Neural cell (in vitro differentiated cells): ENCODE data around the gene BHLHA9.

ENCODE experiments used
- EZH2 ChIP-seq: fragments of 200-600, 300-800 bp; shearing (Covaris generic), sonication (generic); IDR thresholded peaks from 2 replicates; pipeline ENCODE4 v1.6.1; 2014; ENCODE audit warnings: antibody characterized with exemption, low read length, borderline replicate concordance, mild to moderate bottlenecking; ENCODE audit not compliant: insufficient read depth, poor library complexity, severe bottlenecking
- MXI1 ChIP-seq: fragments of 450-650 bp; conservative IDR thresholded peaks from 2 replicates; pipeline ENCODE4 v1.6.1; 2014; ENCODE audit warnings: antibody characterized with exemption, mild to moderate bottlenecking; ENCODE audit not compliant: poor library complexity, severe bottlenecking
- POLR2AphosphoS5 ChIP-seq: IDR thresholded peaks from 2 replicates; pipeline ENCODE4 v1.6.1; 2012
- RAD21 ChIP-seq: fragments of 450-650 bp; conservative IDR thresholded peaks from 2 replicates; pipeline ENCODE4 v1.6.1; 2014; ENCODE audit warnings: antibody characterized with exemption, mild to moderate bottlenecking, moderate library complexity
- SMC3 ChIP-seq: fragments of 450-650 bp; conservative IDR thresholded peaks from 2 replicates; pipeline ENCODE4 v1.6.1; 2014; ENCODE audit warnings: antibody characterized with exemption, mild to moderate bottlenecking, moderate library complexity; ENCODE audit not compliant: poor library complexity
- TF ChIP-seq, protein P1 (sequence below): fragments of 450-650 bp; IDR thresholded peaks from 2 replicates; pipeline ENCODE4 v1.5.1; 2014; ENCODE audit warnings: antibody characterized with exemption, mild to moderate bottlenecking, moderate library complexity; ENCODE audit not compliant: poor library complexity, severe bottlenecking
- TF ChIP-seq, protein P2 (sequence below): IDR thresholded peaks from 2 replicates; pipeline ENCODE4 v1.6.1; 2012; ENCODE audit warnings: borderline replicate concordance

DNA sequence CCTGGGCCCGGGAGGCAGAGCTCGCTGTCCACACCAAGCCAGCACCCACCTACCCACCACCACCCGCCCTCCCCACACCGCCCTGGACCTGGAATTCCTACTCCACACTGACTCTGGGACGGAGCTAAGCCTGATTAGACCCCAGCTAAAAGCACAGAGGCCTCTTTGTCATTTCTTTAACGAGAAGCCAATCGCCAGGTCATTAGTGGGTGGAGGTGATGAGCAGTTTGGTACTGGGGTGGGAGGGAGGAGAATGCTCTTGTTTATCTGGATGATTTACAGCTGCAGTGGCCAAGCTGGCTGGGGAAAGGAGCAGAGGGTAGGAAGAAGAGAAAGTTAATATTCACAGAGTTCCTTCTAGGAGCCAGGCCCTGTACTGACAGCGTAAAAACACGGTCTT lies 6.0 kb upstream of the BHLHA9 start:
- TF ChIP-seq, protein P1, sequence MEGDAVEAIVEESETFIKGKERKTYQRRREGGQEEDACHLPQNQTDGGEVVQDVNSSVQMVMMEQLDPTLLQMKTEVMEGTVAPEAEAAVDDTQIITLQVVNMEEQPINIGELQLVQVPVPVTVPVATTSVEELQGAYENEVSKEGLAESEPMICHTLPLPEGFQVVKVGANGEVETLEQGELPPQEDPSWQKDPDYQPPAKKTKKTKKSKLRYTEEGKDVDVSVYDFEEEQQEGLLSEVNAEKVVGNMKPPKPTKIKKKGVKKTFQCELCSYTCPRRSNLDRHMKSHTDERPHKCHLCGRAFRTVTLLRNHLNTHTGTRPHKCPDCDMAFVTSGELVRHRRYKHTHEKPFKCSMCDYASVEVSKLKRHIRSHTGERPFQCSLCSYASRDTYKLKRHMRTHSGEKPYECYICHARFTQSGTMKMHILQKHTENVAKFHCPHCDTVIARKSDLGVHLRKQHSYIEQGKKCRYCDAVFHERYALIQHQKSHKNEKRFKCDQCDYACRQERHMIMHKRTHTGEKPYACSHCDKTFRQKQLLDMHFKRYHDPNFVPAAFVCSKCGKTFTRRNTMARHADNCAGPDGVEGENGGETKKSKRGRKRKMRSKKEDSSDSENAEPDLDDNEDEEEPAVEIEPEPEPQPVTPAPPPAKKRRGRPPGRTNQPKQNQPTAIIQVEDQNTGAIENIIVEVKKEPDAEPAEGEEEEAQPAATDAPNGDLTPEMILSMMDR, result no peak
- TF ChIP-seq, protein P2, sequence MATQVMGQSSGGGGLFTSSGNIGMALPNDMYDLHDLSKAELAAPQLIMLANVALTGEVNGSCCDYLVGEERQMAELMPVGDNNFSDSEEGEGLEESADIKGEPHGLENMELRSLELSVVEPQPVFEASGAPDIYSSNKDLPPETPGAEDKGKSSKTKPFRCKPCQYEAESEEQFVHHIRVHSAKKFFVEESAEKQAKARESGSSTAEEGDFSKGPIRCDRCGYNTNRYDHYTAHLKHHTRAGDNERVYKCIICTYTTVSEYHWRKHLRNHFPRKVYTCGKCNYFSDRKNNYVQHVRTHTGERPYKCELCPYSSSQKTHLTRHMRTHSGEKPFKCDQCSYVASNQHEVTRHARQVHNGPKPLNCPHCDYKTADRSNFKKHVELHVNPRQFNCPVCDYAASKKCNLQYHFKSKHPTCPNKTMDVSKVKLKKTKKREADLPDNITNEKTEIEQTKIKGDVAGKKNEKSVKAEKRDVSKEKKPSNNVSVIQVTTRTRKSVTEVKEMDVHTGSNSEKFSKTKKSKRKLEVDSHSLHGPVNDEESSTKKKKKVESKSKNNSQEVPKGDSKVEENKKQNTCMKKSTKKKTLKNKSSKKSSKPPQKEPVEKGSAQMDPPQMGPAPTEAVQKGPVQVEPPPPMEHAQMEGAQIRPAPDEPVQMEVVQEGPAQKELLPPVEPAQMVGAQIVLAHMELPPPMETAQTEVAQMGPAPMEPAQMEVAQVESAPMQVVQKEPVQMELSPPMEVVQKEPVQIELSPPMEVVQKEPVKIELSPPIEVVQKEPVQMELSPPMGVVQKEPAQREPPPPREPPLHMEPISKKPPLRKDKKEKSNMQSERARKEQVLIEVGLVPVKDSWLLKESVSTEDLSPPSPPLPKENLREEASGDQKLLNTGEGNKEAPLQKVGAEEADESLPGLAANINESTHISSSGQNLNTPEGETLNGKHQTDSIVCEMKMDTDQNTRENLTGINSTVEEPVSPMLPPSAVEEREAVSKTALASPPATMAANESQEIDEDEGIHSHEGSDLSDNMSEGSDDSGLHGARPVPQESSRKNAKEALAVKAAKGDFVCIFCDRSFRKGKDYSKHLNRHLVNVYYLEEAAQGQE, result no peak
- no peak for TF ChIP-seq MXI1
- TF ChIP-seq SMC3, result no peak
- TF ChIP-seq EZH2, result no peak
- no peak for TF ChIP-seq POLR2AphosphoS5
- TF ChIP-seq RAD21, result no peak
